MCF 10A (cell line): ENCODE data around the gene ACOT7. TPM values are rescaled to one million over a fixed set of nuclear protein-coding genes. Genes with fewer than 3 reads are reported as not detected.

Source experiments
- BruUV-seq: library from RNA; stranded (reverse); fragments of 400-500 nt; replicated peaks from 2 replicates; lab custom pipeline; 2021; lab: Mats Ljungman, UMichigan
- CTCF ChIA-PET: fragments of 300-600 bp; sonication (Branson Sonifier 250); formaldehyde crosslinking; extraction: SDS; loops from one replicate; lab custom pipeline; 2021; ENCODE audit warnings: antibody characterized with exemption, inconsistent platforms; lab: Yijun Ruan, JAX
- POLR2A ChIA-PET: fragments of 300-600, 350-650 bp; sonication (Branson Sonifier 250); formaldehyde crosslinking; extraction: SDS; loops from one replicate; lab custom pipeline; 2020; ENCODE audit warnings: antibody characterized with exemption, inconsistent platforms; lab: Yijun Ruan, JAX
- DNase-seq: peaks from one replicate; pipeline ENCODE4 v3.0.0-alpha.2; 2018; ENCODE audit not compliant: unreplicated experiment
- H3K27ac Mint-ChIP-seq: one replicate; pipeline ENCODE4 v1.8.0; 2022; ENCODE audit warnings: mild to moderate bottlenecking, low read depth, mixed read lengths; ENCODE audit not compliant: unreplicated experiment
- H3K27me3 Mint-ChIP-seq: one replicate; pipeline ENCODE4 v1.8.0; 2022; ENCODE audit warnings: mixed read lengths; ENCODE audit not compliant: insufficient read depth, unreplicated experiment
- H3K36me3 Mint-ChIP-seq: one replicate; pipeline ENCODE4 v1.8.0; 2022; ENCODE audit warnings: mild to moderate bottlenecking, moderate library complexity, mixed read lengths; ENCODE audit not compliant: insufficient read depth, unreplicated experiment
- H3K4me1 Mint-ChIP-seq: one replicate; pipeline ENCODE4 v1.8.0; 2022; ENCODE audit warnings: mixed read lengths; ENCODE audit not compliant: insufficient read depth, unreplicated experiment
- H3K4me3 Mint-ChIP-seq: one replicate; pipeline ENCODE4 v1.8.0; 2022; ENCODE audit warnings: mild to moderate bottlenecking, moderate library complexity, mixed read lengths; ENCODE audit not compliant: unreplicated experiment
- H3K9me3 Mint-ChIP-seq: one replicate; pipeline ENCODE4 v1.8.0; 2022; ENCODE audit warnings: mixed read lengths; ENCODE audit not compliant: unreplicated experiment
- intact Hi-C: fragments of 100-400 bp; cut with micrococcal nuclease; formaldehyde crosslinking; loops from 2 replicates; pipeline ENCODE4 v1.14.1; 2022
- total RNA-seq: library from RNA; stranded (reverse); gene quantifications from 2 replicates; pipeline ENCODE4 v1.2.3, GENCODE V29; 2022
- TF ChIP-seq, protein P1 (sequence below): fragments of 200-600 bp; IDR thresholded peaks from one replicate; pipeline ENCODE4 v1.8.0; 2022; ENCODE audit warnings: antibody characterized with exemption, mild to moderate bottlenecking; ENCODE audit not compliant: unreplicated experiment

Gene ACOT7
- total RNA-seq, 1 experiment from 2014 or later, result 117 TPM

DNA sequence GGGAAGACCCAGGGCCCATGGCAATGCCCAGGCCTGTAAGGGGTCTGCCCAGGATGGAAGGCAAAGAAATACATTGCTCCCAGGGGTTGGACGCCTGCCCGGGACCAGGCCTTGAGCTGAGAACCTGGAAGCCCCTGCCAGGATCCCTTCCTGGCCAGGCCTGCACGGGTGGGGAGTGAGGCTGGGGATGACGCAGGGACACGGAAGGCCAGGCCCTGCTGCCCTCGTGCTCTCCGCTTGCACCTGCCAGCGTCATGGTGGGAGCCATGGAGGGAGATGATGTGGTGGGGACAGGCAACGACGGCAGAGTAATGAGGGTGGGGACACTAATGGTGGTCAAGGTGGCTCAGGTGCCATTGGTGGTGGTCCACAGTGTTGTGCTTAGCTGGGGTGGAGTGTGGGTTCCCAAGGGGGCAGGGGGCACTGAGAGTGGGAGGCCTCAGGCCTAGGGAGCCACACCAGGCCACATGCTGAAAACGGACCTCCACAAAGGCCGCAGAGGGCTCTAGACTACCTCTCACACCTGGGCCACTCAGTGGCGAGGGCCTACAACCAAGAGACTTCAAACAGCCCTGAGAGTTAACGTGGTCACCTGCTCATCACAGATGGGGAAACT, 145.3 kb downstream of the ACOT7 start:
- ChIA-PET CTCF (interaction anchor here (0.6 to 6.6 kb wide), 13 partner anchors 9 to 393 kb away, joined by 3 to 88 read pairs (median 5); no protein-coding TSS in a partner anchor), POLR2A (no interaction called here)
- no peaks in the 10 kb centered on the region for H3K36me3 Mint-ChIP-seq
- intact Hi-C loops, result no loop called here
- no peaks in the 10 kb centered on the region for H3K9me3 Mint-ChIP-seq
- no peak overlapping the region for H3K27ac Mint-ChIP-seq
- H3K4me1 Mint-ChIP-seq, result peaks cover 5% of the 10 kb centered on the region
- TF ChIP-seq, protein P1, sequence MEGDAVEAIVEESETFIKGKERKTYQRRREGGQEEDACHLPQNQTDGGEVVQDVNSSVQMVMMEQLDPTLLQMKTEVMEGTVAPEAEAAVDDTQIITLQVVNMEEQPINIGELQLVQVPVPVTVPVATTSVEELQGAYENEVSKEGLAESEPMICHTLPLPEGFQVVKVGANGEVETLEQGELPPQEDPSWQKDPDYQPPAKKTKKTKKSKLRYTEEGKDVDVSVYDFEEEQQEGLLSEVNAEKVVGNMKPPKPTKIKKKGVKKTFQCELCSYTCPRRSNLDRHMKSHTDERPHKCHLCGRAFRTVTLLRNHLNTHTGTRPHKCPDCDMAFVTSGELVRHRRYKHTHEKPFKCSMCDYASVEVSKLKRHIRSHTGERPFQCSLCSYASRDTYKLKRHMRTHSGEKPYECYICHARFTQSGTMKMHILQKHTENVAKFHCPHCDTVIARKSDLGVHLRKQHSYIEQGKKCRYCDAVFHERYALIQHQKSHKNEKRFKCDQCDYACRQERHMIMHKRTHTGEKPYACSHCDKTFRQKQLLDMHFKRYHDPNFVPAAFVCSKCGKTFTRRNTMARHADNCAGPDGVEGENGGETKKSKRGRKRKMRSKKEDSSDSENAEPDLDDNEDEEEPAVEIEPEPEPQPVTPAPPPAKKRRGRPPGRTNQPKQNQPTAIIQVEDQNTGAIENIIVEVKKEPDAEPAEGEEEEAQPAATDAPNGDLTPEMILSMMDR, result no peak
- no peak overlapping the region for H3K4me3 Mint-ChIP-seq
- no peak for DNase-seq
- BruUV-seq, result no TSS peak
- H3K27me3 Mint-ChIP-seq, result peaks cover 10% of the 10 kb centered on the region

DNA sequence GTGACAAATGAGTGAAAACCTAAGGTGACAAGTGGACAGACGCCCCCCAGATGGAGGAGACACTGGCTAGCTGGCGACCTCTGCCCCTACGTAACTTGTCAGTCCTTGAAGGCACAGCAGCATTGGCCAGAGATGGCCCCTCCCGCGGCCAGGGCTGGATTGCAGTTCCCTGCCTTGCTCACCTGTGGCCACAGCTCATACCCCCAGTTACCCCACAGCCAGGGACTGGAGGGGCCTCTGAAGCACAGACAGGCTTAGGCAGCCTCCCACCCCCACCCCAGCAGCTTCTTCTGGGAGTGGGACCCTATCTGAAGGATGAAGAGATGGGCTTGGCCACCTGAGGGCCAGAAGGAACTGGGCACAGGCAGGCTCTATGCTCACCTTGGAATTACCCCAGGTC, 145.9 kb downstream of the ACOT7 start:
- CTCF ChIA-PET, result interaction anchor here (0.5 to 6.6 kb wide), 42 partner anchors 10 to 394 kb away, joined by 3 to 88 read pairs (median 5); no protein-coding TSS in a partner anchor
- BruUV-seq, result no TSS peak

DNA sequence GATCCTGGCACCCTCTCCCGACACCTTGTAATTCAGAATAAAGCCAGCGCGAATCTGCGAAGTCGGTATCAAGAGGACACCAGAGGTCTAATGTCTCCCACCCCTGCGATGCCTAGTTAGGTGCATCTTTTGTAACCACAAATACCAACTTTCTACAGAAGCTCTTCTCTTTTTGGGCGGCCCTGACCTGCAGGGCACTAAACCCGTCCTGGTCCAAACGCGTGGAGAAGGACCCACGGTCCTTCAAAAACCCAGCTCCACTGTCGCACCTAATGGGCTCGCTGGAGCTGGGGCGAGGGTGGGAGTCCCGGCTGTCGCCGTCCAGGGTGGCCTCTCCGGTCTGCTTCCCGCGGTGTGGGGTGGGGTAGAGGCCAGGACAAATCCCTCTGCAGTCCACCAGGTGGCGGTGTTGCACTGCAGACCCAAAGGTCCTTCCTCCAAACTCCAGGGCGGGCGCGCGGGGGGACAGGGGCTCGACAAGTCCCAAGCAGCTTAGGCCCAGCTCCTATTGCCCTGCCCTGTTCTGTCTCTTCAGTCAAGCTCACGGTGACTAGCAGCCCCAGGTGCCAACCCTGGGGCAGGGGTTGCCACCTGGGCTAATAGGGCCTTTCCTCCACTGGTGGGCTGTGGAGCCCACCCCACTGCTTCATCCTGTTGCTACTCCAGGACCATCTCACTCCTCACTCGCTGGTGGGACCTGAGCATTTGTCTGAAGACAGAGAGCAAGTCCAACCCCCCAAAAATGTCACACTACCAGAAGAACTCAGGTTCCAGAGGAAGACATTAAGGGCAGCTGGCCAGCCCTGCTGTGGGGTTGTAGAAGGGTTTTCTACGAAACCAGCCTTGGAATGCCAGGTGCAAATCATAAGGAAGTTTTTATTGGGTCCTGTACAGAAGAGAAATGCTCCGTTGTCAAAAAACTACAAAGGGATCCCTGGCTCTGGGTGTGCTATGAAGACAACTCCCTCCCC, 146.8 kb downstream of the ACOT7 start:
- Mint-ChIP-seq H3K27me3 (peaks cover 19% of the 10 kb centered on the region), H3K36me3 (no peaks in the 10 kb centered on the region), H3K4me3 (peak overlapping the region; percentile 28), H3K27ac (no peak overlapping the region), H3K4me1 (peaks cover 5% of the 10 kb centered on the region), H3K9me3 (no peaks in the 10 kb centered on the region)
- BruUV-seq, result no TSS peak
- TF ChIP-seq, protein P1, result peak; percentile 98
- DNase-seq, result peak; percentile 72
- ChIA-PET POLR2A (interaction anchor here (0.9 to 1.5 kb wide), 4 partner anchors 11 to 155 kb away, joined by 3 to 9 read pairs (median 4); partner anchors contain the start of gene ICMT), CTCF (interaction anchor here (0.5 to 6.6 kb wide), 76 partner anchors 9 to 386 kb away, joined by 3 to 88 read pairs (median 4); partner anchors contain the start of genes ICMT and RNF207)
- intact Hi-C loops, result loop anchor here (1.0 to 2.0 kb wide), 5 partner anchors 35 to 228 kb away; no protein-coding TSS in a partner anchor

More for the DNA sequence above, 145.9 kb downstream of the ACOT7 start:
- Mint-ChIP-seq H3K4me3 (no peak overlapping the region), H3K4me1 (peaks cover 5% of the 10 kb centered on the region), H3K27me3 (peaks cover 16% of the 10 kb centered on the region), H3K36me3 (no peaks in the 10 kb centered on the region), H3K27ac (no peak overlapping the region), H3K9me3 (no peaks in the 10 kb centered on the region)
- intact Hi-C loops, result loop anchor here (2.0 kb wide), 2 partner anchors 191 to 227 kb away; no protein-coding TSS in a partner anchor
- TF ChIP-seq, protein P1, result no peak
- POLR2A ChIA-PET, result interaction anchor here (1.2 kb wide), 1 partner anchor 154 kb away, joined by 3 read pairs; no protein-coding TSS in a partner anchor
- DNase-seq, result no peak
